WI38 (cell line): ENCODE data around the gene HIGD1B.
"Not testable (repeated sequence)": the region's sequence is repeated elsewhere in the genome, so short reads cannot be mapped to it uniquely, and the experiment has no call there.

ENCODE experiments used
- H3K4me3 ChIP-seq: 2 replicates; pipeline ENCODE4 v1.5.1; 2011; ENCODE audit warnings: low read depth, mild to moderate bottlenecking, control low read depth, low read length
- CTCF ChIP-seq: IDR thresholded peaks from 2 replicates; pipeline ENCODE4 v1.5.1; 2012; ENCODE audit warnings: low read depth, mild to moderate bottlenecking, control low read depth, low read length

HIGD1B gene

GRCh38 chr17:44847586-44847985 is at the start of gene HIGD1B:
TSS of gene HIGD1B (plus strand) at chr17:44847883. CDS start at chr17:44848153, 270 bp downstream.
- no peak for TF ChIP-seq CTCF
- no peak within 1 kb of the TSS for H3K4me3 ChIP-seq

- H3K4me3 ChIP-seq: no peak overlapping the region
- no peak for TF ChIP-seq CTCF
Measured at GRCh38 chr17:44798356-44798755, 49.3 kb upstream of the HIGD1B start.

- TF ChIP-seq CTCF: no peak
- no peak overlapping the region for H3K4me3 ChIP-seq
Measured at GRCh38 chr17:44801880-44802279, 45.8 kb upstream of the HIGD1B start.

GRCh38 chr17:44804302-44805089 is 43.2 kb upstream of the HIGD1B start:
- TF ChIP-seq CTCF: no peak
- H3K4me3 ChIP-seq: no peak overlapping the region

- TF ChIP-seq CTCF: no peak
Measured at GRCh38 chr17:44807093-44807816, 40.4 kb upstream of the HIGD1B start.

GRCh38 chr17:44807817-44808155 is 39.9 kb upstream of the HIGD1B start:
- no peak for TF ChIP-seq CTCF
- no peak overlapping the region for H3K4me3 ChIP-seq

More at GRCh38 chr17:44807093-44807816, 40.4 kb upstream of the HIGD1B start:
- H3K4me3 ChIP-seq: no peak overlapping the region

GRCh38 chr17:44808156-44808555 is 39.5 kb upstream of the HIGD1B start:
- TF ChIP-seq CTCF: no peak
- H3K4me3 ChIP-seq: no peak overlapping the region

- not testable (repeated sequence) for H3K4me3 ChIP-seq
Measured at GRCh38 chr17:44808656-44809388, 38.9 kb upstream of the HIGD1B start.
